Large intestine (tissue), 3 donors: ENCODE measurements around the gene APEX1. TPM values are rescaled to one million over a fixed set of nuclear protein-coding genes. Genes with fewer than 3 reads are reported as not detected.
A peak's percentile ranks its signal among the peaks of the same experiment; 100 is the strongest.

Source experiments
- DNase-seq, 2 donors: peaks; one replicate each; pipeline versions ENCODE4 v3.0.0 to v3.0.0-alpha.2; 2013
- H3K27ac ChIP-seq: one replicate; pipeline ENCODE4 v1.5.1; 2013; ENCODE audit warnings: low read length
- H3K27me3 ChIP-seq: 2 replicates; pipeline ENCODE4 v1.6.1; 2013; ENCODE audit warnings: low read length; ENCODE audit not compliant: control insufficient read depth, insufficient read depth
- H3K36me3 ChIP-seq: 2 replicates; pipeline ENCODE4 v1.6.1; 2013; ENCODE audit warnings: low read length; ENCODE audit not compliant: control insufficient read depth, insufficient read depth
- H3K4me1 ChIP-seq: one replicate; pipeline ENCODE4 v1.6.1; 2013; ENCODE audit warnings: low read length; ENCODE audit not compliant: control insufficient read depth, insufficient read depth
- H3K4me3 ChIP-seq: one replicate; pipeline ENCODE4 v1.5.1; 2013; ENCODE audit warnings: low read length
- H3K9me3 ChIP-seq: one replicate; pipeline ENCODE4 v1.6.1; 2013; ENCODE audit warnings: mild to moderate bottlenecking, low read depth, low read length, moderate library complexity; ENCODE audit not compliant: control insufficient read depth
- WGBS: methylation state at CpG from one replicate; pipeline ENCODE4 v1.1.5; 2013; ENCODE audit warnings: low lambda C conversion rate; ENCODE audit not compliant: insufficient coverage; 5-methylcytosine and 5-hydroxymethylcytosine counted together
- polyA plus RNA-seq: library from polyadenylated mRNA; unstranded; fragments of 120-200 nt; gene quantifications from one replicate; pipeline ENCODE4 v1.2.1, GENCODE V29; 2013

Gene APEX1
- polyA plus RNA-seq, 1 donor, result 218 TPM

GRCh38 chr14:20470603-20470901, 15.5 kb downstream of the APEX1 start:
- peaks cover 30% of the 10 kb centered on the region for H3K4me1 ChIP-seq
- H3K4me3 ChIP-seq, result peak overlapping the region; percentile 80
- H3K27me3 ChIP-seq, result no peaks in the 10 kb centered on the region
- WGBS, result 0% methylated on average over 1 of the region's 2 CpGs
- H3K36me3 ChIP-seq, result peaks cover 26% of the 10 kb centered on the region
- DNase-seq, result peak; percentile 64 to 85
- H3K27ac ChIP-seq, result peak overlapping the region; percentile 93
- H3K9me3 ChIP-seq, result no peaks in the 10 kb centered on the region

- H3K4me3 ChIP-seq, result no peak overlapping the region
- H3K9me3 ChIP-seq, result no peaks in the 10 kb centered on the region
- WGBS, result 33% methylated on average over 1 of the region's 2 CpGs
- DNase-seq, result peak; percentile 75 to 84
- H3K4me1 ChIP-seq, result peaks cover 26% of the 10 kb centered on the region
- peak overlapping the region; percentile 93 for H3K27ac ChIP-seq
- no peaks in the 10 kb centered on the region for H3K27me3 ChIP-seq
- peaks cover 46% of the 10 kb centered on the region for H3K36me3 ChIP-seq
Measured at GRCh38 chr14:20472536-20473169, 17.6 kb downstream of the APEX1 start.

DNA sequence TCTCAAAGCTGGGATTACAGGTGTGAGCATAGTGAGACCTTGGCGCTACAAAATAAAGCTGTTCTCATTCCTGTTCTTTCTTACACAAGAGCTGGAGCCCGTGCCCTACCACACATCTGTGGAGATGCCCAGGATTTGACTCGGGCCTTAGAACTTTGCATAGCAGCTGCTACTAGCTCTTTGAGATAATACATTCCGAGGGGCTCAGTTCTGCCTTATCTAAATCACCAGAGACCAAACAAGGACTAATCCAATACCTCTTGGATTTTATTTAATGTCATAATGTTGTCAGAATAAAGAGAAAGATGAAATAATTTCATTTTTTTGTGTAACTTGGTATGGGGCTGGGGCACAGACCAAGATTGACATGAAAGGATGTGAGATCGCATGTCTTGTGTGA, 21.8 kb downstream of the APEX1 start:
- Histone ChIP-seq H3K36me3 (peaks cover 56% of the 10 kb centered on the region), H3K4me1 (peaks cover 22% of the 10 kb centered on the region), H3K9me3 (no peaks in the 10 kb centered on the region), H3K27me3 (no peaks in the 10 kb centered on the region), H3K27ac (no peak overlapping the region), H3K4me3 (no peak overlapping the region)
- no peak for DNase-seq
- WGBS, result 72% methylated on average over 3 of the region's 5 CpGs

DNA sequence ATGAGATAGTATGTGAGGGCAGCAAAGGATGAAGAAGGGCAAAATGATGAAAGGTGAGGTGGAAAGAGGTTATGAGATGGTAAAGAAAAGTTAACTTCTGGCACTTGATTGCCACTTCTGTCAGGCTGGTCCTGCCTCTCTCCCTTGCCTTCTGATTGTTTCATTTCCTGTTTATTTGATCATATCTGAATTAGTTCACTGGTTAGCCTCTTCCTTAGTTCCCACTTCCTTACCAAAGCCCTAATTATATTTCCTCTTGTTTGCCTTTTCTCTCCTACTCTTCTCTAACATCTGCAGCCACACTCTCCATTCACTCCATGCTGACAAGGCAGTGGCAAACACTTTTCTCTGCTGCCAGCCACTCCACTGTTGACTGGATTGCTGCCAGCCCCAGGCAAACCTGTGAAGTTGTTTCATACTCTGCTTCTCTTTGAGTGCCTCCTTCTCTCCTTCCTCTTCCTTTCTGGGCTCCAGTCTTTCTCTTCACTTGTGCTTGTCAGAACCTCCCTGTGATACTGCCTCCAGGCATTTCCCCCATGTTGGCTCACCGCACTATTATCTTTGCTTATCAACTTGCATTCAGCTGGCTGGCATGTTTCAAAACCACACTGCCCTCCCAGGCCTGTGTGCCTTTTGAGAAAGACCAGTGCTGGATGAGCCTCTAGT, 22.3 kb downstream of the APEX1 start:
- H3K4me3 ChIP-seq, result no peak overlapping the region
- no peaks in the 10 kb centered on the region for H3K27me3 ChIP-seq
- H3K9me3 ChIP-seq, result no peaks in the 10 kb centered on the region
- peaks cover 16% of the 10 kb centered on the region for H3K4me1 ChIP-seq
- H3K27ac ChIP-seq, result no peak overlapping the region
- WGBS, result 86% methylated on average over 1 of the region's 1 CpG
- no peak for DNase-seq
- peaks cover 53% of the 10 kb centered on the region for H3K36me3 ChIP-seq

GRCh38 chr14:20478894-20479293, 23.9 kb downstream of the APEX1 start:
- Histone ChIP-seq H3K4me3 (no peak overlapping the region), H3K27me3 (no peaks in the 10 kb centered on the region), H3K9me3 (no peaks in the 10 kb centered on the region), H3K36me3 (peaks cover 45% of the 10 kb centered on the region), H3K27ac (no peak overlapping the region), H3K4me1 (peaks cover 7% of the 10 kb centered on the region)
- WGBS, result 90% methylated on average over 2 of the region's 2 CpGs
- DNase-seq, result no peak

DNA sequence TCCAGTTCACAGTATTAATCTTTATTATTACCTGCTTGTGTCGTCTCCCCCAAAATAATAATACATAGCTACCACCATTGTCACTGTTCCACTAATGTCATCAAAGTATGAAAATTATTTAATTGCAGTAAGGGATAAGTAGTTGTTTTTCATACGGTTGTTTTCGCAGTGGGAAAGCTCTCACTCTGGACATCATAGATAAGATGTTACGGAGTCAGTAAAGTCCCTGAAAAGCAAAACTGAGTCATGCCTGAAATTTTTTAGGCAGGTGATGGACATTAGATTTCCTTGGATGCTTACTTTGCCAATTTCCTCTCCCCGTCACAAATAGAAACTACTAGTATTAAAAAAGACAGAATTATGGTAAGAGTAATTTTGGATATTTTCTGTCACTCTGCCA, 27.4 kb downstream of the APEX1 start:
- WGBS, result 100% methylated on average over 1 of the region's 5 CpGs
- no peaks in the 10 kb centered on the region for H3K27me3 ChIP-seq

GRCh38 chr14:20485900-20486299, 30.9 kb downstream of the APEX1 start:
- Histone ChIP-seq H3K4me1 (no peaks in the 10 kb centered on the region), H3K27ac (no peak overlapping the region), H3K9me3 (no peaks in the 10 kb centered on the region), H3K4me3 (no peak overlapping the region), H3K27me3 (no peaks in the 10 kb centered on the region), H3K36me3 (no peaks in the 10 kb centered on the region)
- WGBS, result 60% methylated on average over 1 of the region's 7 CpGs
- no peak for DNase-seq

More for the DNA sequence above, 27.4 kb downstream of the APEX1 start:
- H3K27ac ChIP-seq, result no peak overlapping the region
- H3K4me3 ChIP-seq, result no peak overlapping the region
- H3K9me3 ChIP-seq, result no peaks in the 10 kb centered on the region
- H3K36me3 ChIP-seq, result peaks cover 12% of the 10 kb centered on the region
- H3K4me1 ChIP-seq, result no peaks in the 10 kb centered on the region
- no peak for DNase-seq

- no peaks in the 10 kb centered on the region for H3K4me1 ChIP-seq
- H3K36me3 ChIP-seq, result no peaks in the 10 kb centered on the region
- no peaks in the 10 kb centered on the region for H3K9me3 ChIP-seq
- H3K27ac ChIP-seq, result no peak overlapping the region
- no peak overlapping the region for H3K4me3 ChIP-seq
- no peaks in the 10 kb centered on the region for H3K27me3 ChIP-seq
- 97% methylated on average over 5 of the region's 8 CpGs for WGBS
- DNase-seq, result no peak
Measured at GRCh38 chr14:20486684-20487395, 31.8 kb downstream of the APEX1 start.

GRCh38 chr14:20487396-20487725, 32.3 kb downstream of the APEX1 start:
- H3K9me3 ChIP-seq, result no peaks in the 10 kb centered on the region
- DNase-seq, result no peak
- no peak overlapping the region for H3K4me3 ChIP-seq
- no peaks in the 10 kb centered on the region for H3K27me3 ChIP-seq
- no peaks in the 10 kb centered on the region for H3K4me1 ChIP-seq
- H3K36me3 ChIP-seq, result no peaks in the 10 kb centered on the region
- H3K27ac ChIP-seq, result no peak overlapping the region

GRCh38 chr14:20489093-20489994, 34.3 kb downstream of the APEX1 start:
- no peaks in the 10 kb centered on the region for H3K4me1 ChIP-seq
- no peak overlapping the region for H3K27ac ChIP-seq
- DNase-seq, result no peak
- no peaks in the 10 kb centered on the region for H3K9me3 ChIP-seq
- H3K27me3 ChIP-seq, result no peaks in the 10 kb centered on the region
- no peak overlapping the region for H3K4me3 ChIP-seq
- H3K36me3 ChIP-seq, result no peaks in the 10 kb centered on the region
- WGBS, result 83% methylated on average over 2 of the region's 6 CpGs
